GM18909 (cell line): Measurements from ENCODE around the gene STAT5A.
"Not testable (repeated sequence)": the region's sequence is repeated elsewhere in the genome, so short reads cannot be mapped to it uniquely, and the experiment has no call there.

Source experiments
- ATAC-seq: cut with Tn5 transposase; IDR thresholded peaks from one replicate; pipeline ENCODE4 v1.9.1; 2021; ENCODE audit warnings: mild to moderate bottlenecking; ENCODE audit not compliant: unreplicated experiment, poor library complexity

The STAT5A gene

GRCh38 chr17:42317967-42318366 lies 29.7 kb downstream of the STAT5A start:
- not testable (repeated sequence) for ATAC-seq

- no peak for ATAC-seq
These were observed 33.3 kb downstream of the STAT5A start for GRCh38 chr17:42321555-42321954.

GRCh38 chr17:42322382-42323267 lies 34.3 kb downstream of the STAT5A start:
- ATAC-seq, result peak; percentile 84

- no peak for ATAC-seq
These were observed 35.0 kb downstream of the STAT5A start for GRCh38 chr17:42323268-42323773.

- no peak for ATAC-seq
These were observed 36.7 kb downstream of the STAT5A start for GRCh38 chr17:42325026-42325425.

GRCh38 chr17:42329025-42329976 lies 41.0 kb downstream of the STAT5A start:
- ATAC-seq, result no peak

- no peak for ATAC-seq
These were observed 44.8 kb downstream of the STAT5A start for GRCh38 chr17:42333053-42333452.

- ATAC-seq, result no peak
These were observed 46.4 kb downstream of the STAT5A start for GRCh38 chr17:42334677-42335076.

- ATAC-seq, result no peak
These were observed 49.1 kb downstream of the STAT5A start for GRCh38 chr17:42337442-42337841.

- no peak for ATAC-seq
These were observed 50.2 kb downstream of the STAT5A start for GRCh38 chr17:42338427-42338985.

GRCh38 chr17:42339221-42339620 lies 50.9 kb downstream of the STAT5A start:
- no peak for ATAC-seq

GRCh38 chr17:42340691-42341127 lies 52.4 kb downstream of the STAT5A start:
- peak; percentile 33 for ATAC-seq

GRCh38 chr17:42341568-42341967 lies 53.3 kb downstream of the STAT5A start:
- ATAC-seq, result no peak

GRCh38 chr17:42342242-42343008 lies 54.1 kb downstream of the STAT5A start:
- no peak for ATAC-seq

GRCh38 chr17:42345396-42346073 lies 57.2 kb downstream of the STAT5A start:
- no peak for ATAC-seq

- ATAC-seq, result no peak
These were observed 58.2 kb downstream of the STAT5A start for GRCh38 chr17:42346481-42346880.

- no peak for ATAC-seq
These were observed 58.9 kb downstream of the STAT5A start for GRCh38 chr17:42347198-42347597.

GRCh38 chr17:42347606-42348005 lies 59.3 kb downstream of the STAT5A start:
- ATAC-seq, result no peak

GRCh38 chr17:42348104-42348503 lies 59.8 kb downstream of the STAT5A start:
- ATAC-seq, result no peak
